ENCODE results near the gene HPCAL1.

DNA sequence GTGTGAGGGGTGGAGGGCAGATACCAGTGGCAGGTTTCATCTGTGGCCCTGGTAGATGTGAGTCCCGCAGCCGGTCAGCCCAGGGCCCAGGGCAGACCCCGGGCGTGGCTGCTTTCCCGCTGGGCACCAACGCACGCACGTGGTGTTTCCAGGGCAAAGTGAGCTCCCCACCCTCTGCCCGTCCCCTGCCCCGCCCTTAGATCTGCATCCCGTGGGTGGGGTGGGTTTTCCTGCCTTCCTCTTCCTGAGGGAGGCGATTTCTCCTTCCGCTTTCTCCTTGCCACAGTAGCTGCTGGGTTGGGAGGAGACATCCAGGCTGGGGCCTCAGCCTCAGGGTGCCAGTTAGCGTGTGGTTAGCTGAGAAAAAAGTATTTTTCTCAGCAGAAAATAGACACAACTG is 95.8 kb downstream of the HPCAL1 start:
- TF ChIP-seq EP300 (IDR thresholded peaks at IDR 0.05; ENCODE audit: borderline replicate concordance), result no peak
- TF ChIP-seq CREB1 (IDR thresholded peaks at IDR 0.05; ENCODE audit: low read depth), result no peak
- TF ChIP-seq TCF12 (IDR thresholded peaks at IDR 0.05; ENCODE audit: low read depth), result no peak
- no peak for TF ChIP-seq YY1 (IDR thresholded peaks at IDR 0.05; ENCODE audit: low read depth)
- TF ChIP-seq CEBPB (IDR thresholded peaks at IDR 0.05), result no peak
- TF ChIP-seq, protein P1, sequence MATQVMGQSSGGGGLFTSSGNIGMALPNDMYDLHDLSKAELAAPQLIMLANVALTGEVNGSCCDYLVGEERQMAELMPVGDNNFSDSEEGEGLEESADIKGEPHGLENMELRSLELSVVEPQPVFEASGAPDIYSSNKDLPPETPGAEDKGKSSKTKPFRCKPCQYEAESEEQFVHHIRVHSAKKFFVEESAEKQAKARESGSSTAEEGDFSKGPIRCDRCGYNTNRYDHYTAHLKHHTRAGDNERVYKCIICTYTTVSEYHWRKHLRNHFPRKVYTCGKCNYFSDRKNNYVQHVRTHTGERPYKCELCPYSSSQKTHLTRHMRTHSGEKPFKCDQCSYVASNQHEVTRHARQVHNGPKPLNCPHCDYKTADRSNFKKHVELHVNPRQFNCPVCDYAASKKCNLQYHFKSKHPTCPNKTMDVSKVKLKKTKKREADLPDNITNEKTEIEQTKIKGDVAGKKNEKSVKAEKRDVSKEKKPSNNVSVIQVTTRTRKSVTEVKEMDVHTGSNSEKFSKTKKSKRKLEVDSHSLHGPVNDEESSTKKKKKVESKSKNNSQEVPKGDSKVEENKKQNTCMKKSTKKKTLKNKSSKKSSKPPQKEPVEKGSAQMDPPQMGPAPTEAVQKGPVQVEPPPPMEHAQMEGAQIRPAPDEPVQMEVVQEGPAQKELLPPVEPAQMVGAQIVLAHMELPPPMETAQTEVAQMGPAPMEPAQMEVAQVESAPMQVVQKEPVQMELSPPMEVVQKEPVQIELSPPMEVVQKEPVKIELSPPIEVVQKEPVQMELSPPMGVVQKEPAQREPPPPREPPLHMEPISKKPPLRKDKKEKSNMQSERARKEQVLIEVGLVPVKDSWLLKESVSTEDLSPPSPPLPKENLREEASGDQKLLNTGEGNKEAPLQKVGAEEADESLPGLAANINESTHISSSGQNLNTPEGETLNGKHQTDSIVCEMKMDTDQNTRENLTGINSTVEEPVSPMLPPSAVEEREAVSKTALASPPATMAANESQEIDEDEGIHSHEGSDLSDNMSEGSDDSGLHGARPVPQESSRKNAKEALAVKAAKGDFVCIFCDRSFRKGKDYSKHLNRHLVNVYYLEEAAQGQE (IDR thresholded peaks at IDR 0.05; ENCODE audit: low read depth), result no peak
- TF ChIP-seq, protein P2, sequence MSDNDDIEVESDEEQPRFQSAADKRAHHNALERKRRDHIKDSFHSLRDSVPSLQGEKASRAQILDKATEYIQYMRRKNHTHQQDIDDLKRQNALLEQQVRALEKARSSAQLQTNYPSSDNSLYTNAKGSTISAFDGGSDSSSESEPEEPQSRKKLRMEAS (IDR thresholded peaks at IDR 0.05), result no peak
- TF ChIP-seq ZBTB7A (IDR thresholded peaks at IDR 0.05; ENCODE audit: low read depth), result no peak
- TF ChIP-seq TAF1 (IDR thresholded peaks at IDR 0.05; ENCODE audit: low read depth), result no peak
- no peak for TF ChIP-seq EGR1 (IDR thresholded peaks at IDR 0.05)
